AG04450 (cell line): Measurements from ENCODE around the gene BCAR3. TPM values are rescaled to one million over a fixed set of nuclear protein-coding genes. Genes with fewer than 3 reads are reported as not detected.

ENCODE experiments used
- CTCF ChIA-PET: fragments of 300-600, 350-600 bp; formaldehyde crosslinking; extraction: SDS; loops from one replicate; lab custom pipeline; 2022; ENCODE audit warnings: antibody characterized with exemption, inconsistent platforms; lab: Charles Lee
- POLR2A ChIA-PET: fragments of 350-600 bp; formaldehyde crosslinking; extraction: SDS; loops from one replicate; lab custom pipeline; 2021; ENCODE audit warnings: antibody characterized with exemption, inconsistent platforms; lab: Yijun Ruan, JAX
- DNase-seq: peaks from one replicate; pipeline ENCODE4 v3.0.0-alpha.2; 2011; ENCODE audit warnings: low read depth, low spot score
- H3K27ac ChIP-seq: one replicate; pipeline ENCODE4 v1.5.1; 2012; ENCODE audit warnings: low read depth, low read length, control low read depth
- H3K27me3 ChIP-seq: one replicate; pipeline ENCODE4 v1.6.0; 2012; ENCODE audit warnings: low read length; ENCODE audit not compliant: control insufficient read depth, insufficient read depth
- H3K4me3 ChIP-seq: 2 replicates; pipeline ENCODE4 v1.5.1; 2011; ENCODE audit warnings: mild to moderate bottlenecking, low read depth, low read length, control low read depth
- H3K9me3 ChIP-seq: 2 replicates; pipeline ENCODE4 v1.5.1; 2012; ENCODE audit warnings: low read length; ENCODE audit not compliant: control insufficient read depth, insufficient read depth
- CTCF ChIP-seq: IDR thresholded peaks from 2 replicates; pipeline ENCODE4 v1.5.1; 2011; ENCODE audit warnings: low read depth, low read length, control low read depth, inconsistent platforms
- polyA plus RNA-seq: library from polyadenylated mRNA; depleted of rRNA; stranded (reverse); fragments of >200 nt; gene quantifications from 2 replicates; pipeline ENCODE4 v1.2.3, GENCODE V29; 2011

BCAR3 gene
- polyA plus RNA-seq, 1 experiment, result 20.6 TPM

GRCh38 chr1:93728480-93729131, 47.0 kb upstream of the BCAR3 start:
- Histone ChIP-seq H3K9me3 (no peaks in the 10 kb centered on the region), H3K27ac (no peak overlapping the region), H3K4me3 (no peak overlapping the region), H3K27me3 (no peaks in the 10 kb centered on the region)
- TF ChIP-seq CTCF, result no peak
- ChIA-PET CTCF (no interaction called here), POLR2A (no interaction called here)
- DNase-seq, result no peak

GRCh38 chr1:93723733-93724270, 42.2 kb upstream of the BCAR3 start:
- H3K27ac ChIP-seq, result no peak overlapping the region
- no peaks in the 10 kb centered on the region for H3K9me3 ChIP-seq
- DNase-seq, result no peak
- H3K4me3 ChIP-seq, result no peak overlapping the region
- TF ChIP-seq CTCF, result no peak
- CTCF ChIA-PET, result interaction anchor here (1.2 to 1.6 kb wide), 2 partner anchors 12 to 13 kb away, joined by 3 to 4 read pairs; no protein-coding TSS in a partner anchor
- POLR2A ChIA-PET, result interaction anchor here (0.6 kb wide), 1 partner anchor 55 kb away, joined by 3 read pairs; no protein-coding TSS in a partner anchor
- no peaks in the 10 kb centered on the region for H3K27me3 ChIP-seq

GRCh38 chr1:93723110-93723509, 41.5 kb upstream of the BCAR3 start:
- DNase-seq, result no peak
- no peaks in the 10 kb centered on the region for H3K9me3 ChIP-seq
- H3K4me3 ChIP-seq, result no peak overlapping the region
- H3K27ac ChIP-seq, result no peak overlapping the region
- ChIA-PET CTCF (interaction anchor here (1.2 to 1.6 kb wide), 2 partner anchors 13 to 14 kb away, joined by 3 to 4 read pairs; no protein-coding TSS in a partner anchor), POLR2A (interaction anchor here (0.6 kb wide), 2 partner anchors 51 to 54 kb away, joined by 3 to 5 read pairs; no protein-coding TSS in a partner anchor)
- no peaks in the 10 kb centered on the region for H3K27me3 ChIP-seq
- no peak for TF ChIP-seq CTCF

GRCh38 chr1:93722081-93723031, 40.7 kb upstream of the BCAR3 start:
- H3K4me3 ChIP-seq, result no peak overlapping the region
- ChIA-PET POLR2A (interaction anchor here (0.6 kb wide), 1 partner anchor 52 kb away, joined by 5 read pairs; no protein-coding TSS in a partner anchor), CTCF (interaction anchor here (1.2 to 1.6 kb wide), 2 partner anchors 13 to 15 kb away, joined by 3 to 4 read pairs; no protein-coding TSS in a partner anchor)
- H3K9me3 ChIP-seq, result peaks cover under 1% of the 10 kb centered on the region; the same call in 1 of the 2 replicates
- H3K27me3 ChIP-seq, result no peaks in the 10 kb centered on the region
- H3K27ac ChIP-seq, result no peak overlapping the region
- no peak for DNase-seq
- TF ChIP-seq CTCF, result no peak
